BJ (cell line): ENCODE measurements around the gene STXBP2. TPM values are rescaled to one million over a fixed set of nuclear protein-coding genes. Genes with fewer than 3 reads are reported as not detected.

Source experiments
- CTCF ChIA-PET: fragments of 350-600 bp; formaldehyde crosslinking; extraction: SDS; loops from one replicate; lab custom pipeline; 2021; ENCODE audit warnings: antibody characterized with exemption, inconsistent platforms; lab: Yijun Ruan, JAX
- POLR2A ChIA-PET: fragments of 300-600 bp; sonication (Branson Sonifier 250); formaldehyde crosslinking; extraction: SDS; loops from one replicate; lab custom pipeline; 2021; ENCODE audit warnings: antibody characterized with exemption; lab: Charles Lee
- DNase-seq: peaks from one replicate; pipeline ENCODE4 v3.0.0-alpha.2; 2011; ENCODE audit warnings: low read depth
- H3K27me3 ChIP-seq: 2 replicates; pipeline ENCODE4 v1.6.0; 2011; ENCODE audit warnings: low read length; ENCODE audit not compliant: control insufficient read depth, insufficient read depth
- H3K36me3 ChIP-seq: 2 replicates; pipeline ENCODE4 v1.5.1; 2011; ENCODE audit warnings: low read length; ENCODE audit not compliant: control insufficient read depth, insufficient read depth
- H3K4me3 ChIP-seq: 2 replicates; pipeline ENCODE4 v1.5.1; 2011; ENCODE audit warnings: low read depth, mild to moderate bottlenecking, control low read depth, low read length
- CTCF ChIP-seq: IDR thresholded peaks from 2 replicates; pipeline ENCODE4 v1.5.1; 2011; ENCODE audit warnings: low read depth, mild to moderate bottlenecking, control low read depth, inconsistent platforms, low read length, moderate library complexity; ENCODE audit not compliant: insufficient read depth
- polyA plus RNA-seq: library from polyadenylated mRNA; depleted of rRNA; stranded (reverse); fragments of >200 nt; gene quantifications from 2 replicates; pipeline ENCODE4 v1.2.3, GENCODE V29; 2011

Gene STXBP2
- polyA plus RNA-seq, 1 experiment = 39.4 TPM

DNA sequence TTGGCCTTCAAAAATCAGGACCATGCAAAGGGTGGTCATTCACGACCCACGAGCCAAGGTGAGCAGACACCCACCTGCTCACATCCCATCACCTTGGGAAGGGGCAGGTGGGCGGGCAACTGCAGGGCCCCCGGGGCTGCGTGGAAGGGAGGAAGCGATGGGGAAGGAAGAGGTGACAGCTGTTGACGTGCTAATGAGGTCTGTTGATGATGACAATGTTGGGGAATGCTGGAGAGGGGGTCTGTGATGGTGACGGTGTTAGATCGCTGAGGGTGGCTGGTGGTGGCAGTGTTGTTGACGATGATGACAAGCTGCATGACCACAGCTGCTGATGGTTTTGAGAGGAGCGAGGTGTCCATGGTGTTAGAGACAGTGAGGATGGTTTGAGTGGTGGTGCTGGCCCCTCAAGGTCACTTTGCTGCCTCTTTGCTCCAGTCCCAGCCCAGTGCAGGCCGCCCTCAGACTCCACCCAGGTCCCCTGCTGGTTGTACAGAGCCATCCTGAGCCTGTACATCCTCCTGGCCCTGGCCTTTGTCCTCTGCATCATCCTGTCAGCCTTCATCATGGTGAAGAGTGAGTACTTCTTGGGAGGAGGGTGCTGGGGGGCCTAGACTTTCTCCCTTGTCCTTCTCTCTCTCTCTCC, 40.9 kb downstream of the STXBP2 start:
- Histone ChIP-seq H3K36me3 (peaks cover 6% of the 10 kb centered on the region), H3K4me3 (no peak overlapping the region), H3K27me3 (peaks cover 4% of the 10 kb centered on the region; the same call in 1 of the 2 replicates)
- no peak for TF ChIP-seq CTCF
- ChIA-PET POLR2A (no interaction called here), CTCF (interaction anchor here (0.9 to 1.8 kb wide), 4 partner anchors 8 to 324 kb away, joined by 3 to 7 read pairs (median 3); no protein-coding TSS in a partner anchor)
- DNase-seq = no peak

DNA sequence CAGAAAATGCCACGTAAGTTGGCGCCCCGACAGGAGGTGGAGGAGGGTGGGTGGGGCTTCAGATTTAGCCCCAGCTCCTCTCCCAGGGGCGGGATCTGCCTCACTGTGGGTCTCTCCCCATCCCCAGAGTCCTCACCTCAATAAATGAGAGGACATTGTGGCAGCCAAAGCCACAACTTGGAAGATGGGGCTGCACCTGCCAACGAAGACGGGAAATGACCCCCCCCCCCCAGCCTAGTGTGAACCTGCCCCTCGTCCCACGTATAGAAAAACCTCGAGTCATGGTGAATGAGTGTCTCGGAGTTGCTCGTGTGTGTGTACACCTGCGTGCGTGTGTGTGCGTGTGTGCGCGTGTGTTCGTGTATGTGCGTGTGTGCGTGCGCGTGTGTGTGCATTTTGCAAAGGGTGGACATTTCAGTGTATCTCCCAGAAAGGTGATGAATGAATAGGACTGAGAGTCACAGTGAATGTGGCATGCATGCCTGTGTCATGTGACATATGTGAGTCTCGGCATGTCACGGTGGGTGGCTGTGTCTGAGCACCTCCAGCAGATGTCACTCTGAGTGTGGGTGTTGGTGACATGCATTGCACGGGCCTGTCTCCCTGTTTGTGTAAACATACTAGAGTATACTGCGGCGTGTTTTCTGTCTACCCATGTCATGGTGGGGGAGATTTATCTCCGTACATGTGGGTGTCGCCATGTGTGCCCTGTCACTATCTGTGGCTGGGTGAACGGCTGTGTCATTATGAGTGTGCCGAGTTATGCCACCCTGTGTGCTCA, 42.3 kb downstream of the STXBP2 start:
- Histone ChIP-seq H3K27me3 (no peaks in the 10 kb centered on the region; the same call in 1 of the 2 replicates), H3K4me3 (no peak overlapping the region), H3K36me3 (peaks cover 8% of the 10 kb centered on the region)
- no peak for TF ChIP-seq CTCF
- ChIA-PET CTCF (interaction anchor here (1.8 kb wide), 1 partner anchor 27 kb away, joined by 7 read pairs; no protein-coding TSS in a partner anchor), POLR2A (no interaction called here)
- no peak for DNase-seq

DNA sequence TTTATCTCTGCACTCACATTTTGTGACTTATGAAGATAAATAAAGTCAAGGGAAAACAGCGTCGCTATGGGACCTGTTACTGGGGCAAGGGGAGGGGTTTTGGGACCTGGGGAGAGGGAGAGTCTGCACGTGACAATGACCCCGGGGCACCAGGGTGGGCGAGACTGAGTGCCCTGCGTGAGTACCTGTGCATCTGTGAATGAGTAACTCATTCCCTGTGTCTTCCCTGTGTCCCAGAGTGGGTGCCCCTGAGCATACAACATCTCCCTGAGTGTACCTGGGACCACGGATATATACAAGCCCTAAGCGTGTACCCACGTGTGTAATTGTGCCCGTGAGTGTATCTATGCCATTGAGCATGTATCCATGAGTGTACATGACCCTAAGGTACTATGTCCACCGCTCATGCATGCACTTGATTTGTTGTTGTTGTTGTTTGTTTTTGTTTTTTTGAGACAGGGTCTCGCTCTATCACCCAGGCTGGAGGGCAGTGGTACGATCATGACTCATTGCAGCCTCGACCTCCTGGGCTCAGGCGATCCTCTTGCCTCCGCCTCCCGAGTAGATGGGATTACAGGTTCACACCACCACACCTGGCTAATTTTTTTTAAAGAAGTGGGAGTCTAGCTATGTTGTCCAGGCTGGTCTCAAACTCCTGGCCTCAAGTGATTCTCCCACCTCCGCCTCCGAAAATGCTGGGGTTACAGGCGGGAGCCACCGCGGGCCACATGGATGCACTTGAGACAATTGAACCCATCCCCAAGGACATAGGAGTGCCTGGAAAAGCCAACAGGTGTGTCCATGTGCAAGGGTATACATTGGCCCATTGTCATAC, 43.1 kb downstream of the STXBP2 start:
- ChIA-PET CTCF (interaction anchor here (0.7 to 3.0 kb wide), 25 partner anchors 10 to 331 kb away, joined by 3 to 91 read pairs (median 5); partner anchors contain the start of genes ARHGEF18, CLEC4M, PCP2 and RETN), POLR2A (no interaction called here)
- peaks cover 8% of the 10 kb centered on the region for H3K36me3 ChIP-seq
- H3K27me3 ChIP-seq = no peaks in the 10 kb centered on the region; the same call in 1 of the 2 replicates
- peak overlapping the region; percentile 10; the same call in 1 of the 2 replicates for H3K4me3 ChIP-seq
- TF ChIP-seq CTCF = no peak
- DNase-seq = no peak

GRCh38 chr19:7680606-7681339, 43.9 kb downstream of the STXBP2 start, which contains the start of gene TRAPPC5:
TSS of gene TRAPPC5 (plus strand) at chr19:7680833. CDS start at chr19:7682254, 1,421 bp downstream.
- Histone ChIP-seq H3K27me3 (no peaks in the 10 kb centered on the region; the same call in 1 of the 2 replicates), H3K36me3 (peaks cover 8% of the 10 kb centered on the region), H3K4me3 (peak within 1 kb of the TSS; percentile 100)
- POLR2A ChIA-PET = no interaction called here
- TF ChIP-seq CTCF = peak; percentile 37; the same call in 1 of the 2 replicates
- no peak for DNase-seq
- CTCF ChIA-PET = interaction anchor here (0.6 to 3.0 kb wide), 55 partner anchors 8 to 581 kb away, joined by 3 to 91 read pairs (median 4); partner anchors contain the start of genes ARHGEF18, CLEC4M, PCP2 and PET100
